Measurements from ENCODE around the gene PRAMEF10. TPM values are rescaled to one million over a fixed set of nuclear protein-coding genes. Genes with fewer than 3 reads are reported as not detected.
"Not testable (repeated sequence)": the region's sequence is repeated elsewhere in the genome, so short reads cannot be mapped to it uniquely, and the experiment has no call there.

Gene PRAMEF10
- total RNA-seq (not detected), polyA plus RNA-seq (not detected)

GRCh38 chr1:12898170-12898569 lies at the start of gene PRAMEF10:
TSS of gene PRAMEF10 (minus strand) at chr1:12898270. CDS start at chr1:12895847, 2,423 bp downstream.
- not testable (repeated sequence) for H3K4me3 ChIP-seq (ENCODE audit: low read depth, low read length); H3K4me1 ChIP-seq (ENCODE audit: insufficient read depth); H3K27ac ChIP-seq (ENCODE audit: low read depth); DNase-seq (ENCODE audit: extremely low spot score); H3K36me3 ChIP-seq (ENCODE audit: insufficient read depth)
- WGBS: 63% methylated on average over 1 of the region's 1 CpG

GRCh38 chr1:12947480-12947879 lies 49.4 kb upstream of the PRAMEF10 start, which contains the start of gene PRAMEF6:
TSS of gene PRAMEF6 (minus strand) at chr1:12947580. CDS start at chr1:12942518, 5,062 bp downstream.
- not testable (repeated sequence) for H3K4me1 ChIP-seq (ENCODE audit: insufficient read depth); H3K27ac ChIP-seq (ENCODE audit: low read depth); DNase-seq (ENCODE audit: extremely low spot score); H3K36me3 ChIP-seq (ENCODE audit: insufficient read depth); H3K4me3 ChIP-seq (ENCODE audit: low read depth, low read length)
- 65% methylated on average over 2 of the region's 4 CpGs for WGBS

GRCh38 chr1:12924368-12924767 lies 26.3 kb upstream of the PRAMEF10 start:
- not testable (repeated sequence) for H3K27ac ChIP-seq (ENCODE audit: low read depth); H3K4me1 ChIP-seq (ENCODE audit: insufficient read depth); DNase-seq (ENCODE audit: extremely low spot score); H3K36me3 ChIP-seq (ENCODE audit: insufficient read depth); H3K4me3 ChIP-seq (ENCODE audit: low read depth, low read length)
- 4% methylated on average over 2 of the region's 5 CpGs for WGBS

- WGBS: 65% methylated on average over 2 of the region's 2 CpGs
- H3K4me1 ChIP-seq (ENCODE audit: insufficient read depth); H3K4me3 ChIP-seq (ENCODE audit: low read depth, low read length); H3K36me3 ChIP-seq (ENCODE audit: insufficient read depth); DNase-seq (ENCODE audit: extremely low spot score); H3K27ac ChIP-seq (ENCODE audit: low read depth): not testable (repeated sequence)
These were observed 23.7 kb upstream of the PRAMEF10 start for GRCh38 chr1:12921749-12922148.

GRCh38 chr1:12916310-12916709 lies 18.2 kb upstream of the PRAMEF10 start, which contains the start of gene PRAMEF7:
TSS of gene PRAMEF7 (plus strand) at chr1:12916610. CDS start at chr1:12917693, 1,083 bp downstream.
- not testable (repeated sequence) for DNase-seq (ENCODE audit: extremely low spot score); H3K4me1 ChIP-seq (ENCODE audit: insufficient read depth); H3K4me3 ChIP-seq (ENCODE audit: low read depth, low read length); H3K36me3 ChIP-seq (ENCODE audit: insufficient read depth); H3K27ac ChIP-seq (ENCODE audit: low read depth)
- WGBS: no CpG with 5 or more reads among the region's 1 CpG

- H3K4me1 ChIP-seq (ENCODE audit: insufficient read depth); H3K36me3 ChIP-seq (ENCODE audit: insufficient read depth); DNase-seq (ENCODE audit: extremely low spot score); H3K27ac ChIP-seq (ENCODE audit: low read depth); H3K4me3 ChIP-seq (ENCODE audit: low read depth, low read length): not testable (repeated sequence)
- 80% methylated on average over 4 of the region's 5 CpGs for WGBS
These were observed 5.9 kb upstream of the PRAMEF10 start for GRCh38 chr1:12903793-12904572.

GRCh38 chr1:12899186-12899585 lies 1.1 kb upstream of the PRAMEF10 start:
- H3K4me1 ChIP-seq (ENCODE audit: insufficient read depth); H3K36me3 ChIP-seq (ENCODE audit: insufficient read depth); H3K4me3 ChIP-seq (ENCODE audit: low read depth, low read length); DNase-seq (ENCODE audit: extremely low spot score); H3K27ac ChIP-seq (ENCODE audit: low read depth): not testable (repeated sequence)

- H3K4me1 ChIP-seq (ENCODE audit: insufficient read depth); DNase-seq (ENCODE audit: extremely low spot score); H3K27ac ChIP-seq (ENCODE audit: low read depth); H3K4me3 ChIP-seq (ENCODE audit: low read depth, low read length); H3K36me3 ChIP-seq (ENCODE audit: insufficient read depth): not testable (repeated sequence)
- WGBS: 38% methylated on average over 3 of the region's 3 CpGs
These were observed 12.0 kb downstream of the PRAMEF10 start, which contains the start of gene PRAMEF4 for GRCh38 chr1:12886101-12886500. TSS of gene PRAMEF4 (minus strand) at chr1:12886201. CDS start at chr1:12883394, 2,807 bp downstream.

- H3K27ac ChIP-seq (ENCODE audit: low read depth); H3K4me3 ChIP-seq (ENCODE audit: low read depth, low read length); DNase-seq (ENCODE audit: extremely low spot score); H3K4me1 ChIP-seq (ENCODE audit: insufficient read depth); H3K36me3 ChIP-seq (ENCODE audit: insufficient read depth): not testable (repeated sequence)
- 81% methylated on average over 3 of the region's 4 CpGs for WGBS
These were observed 19.6 kb downstream of the PRAMEF10 start for GRCh38 chr1:12878453-12878852.

GRCh38 chr1:12863131-12863880 lies 34.8 kb downstream of the PRAMEF10 start:
- not testable (repeated sequence) for H3K27ac ChIP-seq (ENCODE audit: low read depth); H3K36me3 ChIP-seq (ENCODE audit: insufficient read depth); H3K4me1 ChIP-seq (ENCODE audit: insufficient read depth); H3K4me3 ChIP-seq (ENCODE audit: low read depth, low read length); DNase-seq (ENCODE audit: extremely low spot score)
- WGBS: 89% methylated on average over 5 of the region's 7 CpGs

- H3K27ac ChIP-seq (ENCODE audit: low read depth); DNase-seq (ENCODE audit: extremely low spot score); H3K36me3 ChIP-seq (ENCODE audit: insufficient read depth); H3K4me1 ChIP-seq (ENCODE audit: insufficient read depth); H3K4me3 ChIP-seq (ENCODE audit: low read depth, low read length): not testable (repeated sequence)
- WGBS: 46% methylated on average over 2 of the region's 2 CpGs
These were observed 41.3 kb downstream of the PRAMEF10 start, which contains the start of gene PRAMEF2 for GRCh38 chr1:12856786-12857185. TSS of gene PRAMEF2 (plus strand) at chr1:12857086. CDS start at chr1:12859010, 1,924 bp downstream.

- DNase-seq (ENCODE audit: extremely low spot score): no peak
- Histone ChIP-seq H3K4me1 (ENCODE audit: insufficient read depth) (no peaks in the 10 kb centered on the region), H3K4me3 (ENCODE audit: low read depth, low read length) (no peak overlapping the region), H3K27ac (ENCODE audit: low read depth) (no peak overlapping the region), H3K36me3 (ENCODE audit: insufficient read depth) (no peaks in the 10 kb centered on the region)
- WGBS: 59% methylated on average over 4 of the region's 4 CpGs
These were observed 46.3 kb downstream of the PRAMEF10 start for GRCh38 chr1:12851779-12852178.

GRCh38 chr1:12848620-12849019 lies 49.5 kb downstream of the PRAMEF10 start, which contains the start of gene HNRNPCL1:
TSS of gene HNRNPCL1 (minus strand) at chr1:12848720. CDS start at chr1:12848289, 431 bp downstream.
- not testable (repeated sequence) for H3K36me3 ChIP-seq (ENCODE audit: insufficient read depth); H3K4me1 ChIP-seq (ENCODE audit: insufficient read depth); H3K4me3 ChIP-seq (ENCODE audit: low read depth, low read length); H3K27ac ChIP-seq (ENCODE audit: low read depth); DNase-seq (ENCODE audit: extremely low spot score)
- WGBS: 87% methylated on average over 7 of the region's 7 CpGs
